ENCODE measurements around the gene SRD5A2. TPM values are rescaled to one million over a fixed set of nuclear protein-coding genes. Genes with fewer than 3 reads are reported as not detected.

The SRD5A2 gene, protein sequence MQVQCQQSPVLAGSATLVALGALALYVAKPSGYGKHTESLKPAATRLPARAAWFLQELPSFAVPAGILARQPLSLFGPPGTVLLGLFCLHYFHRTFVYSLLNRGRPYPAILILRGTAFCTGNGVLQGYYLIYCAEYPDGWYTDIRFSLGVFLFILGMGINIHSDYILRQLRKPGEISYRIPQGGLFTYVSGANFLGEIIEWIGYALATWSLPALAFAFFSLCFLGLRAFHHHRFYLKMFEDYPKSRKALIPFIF
- under 1 TPM in 2 of 3 donors, not detected in 1; 0.32 to 0.33 TPM for total RNA-seq

DNA sequence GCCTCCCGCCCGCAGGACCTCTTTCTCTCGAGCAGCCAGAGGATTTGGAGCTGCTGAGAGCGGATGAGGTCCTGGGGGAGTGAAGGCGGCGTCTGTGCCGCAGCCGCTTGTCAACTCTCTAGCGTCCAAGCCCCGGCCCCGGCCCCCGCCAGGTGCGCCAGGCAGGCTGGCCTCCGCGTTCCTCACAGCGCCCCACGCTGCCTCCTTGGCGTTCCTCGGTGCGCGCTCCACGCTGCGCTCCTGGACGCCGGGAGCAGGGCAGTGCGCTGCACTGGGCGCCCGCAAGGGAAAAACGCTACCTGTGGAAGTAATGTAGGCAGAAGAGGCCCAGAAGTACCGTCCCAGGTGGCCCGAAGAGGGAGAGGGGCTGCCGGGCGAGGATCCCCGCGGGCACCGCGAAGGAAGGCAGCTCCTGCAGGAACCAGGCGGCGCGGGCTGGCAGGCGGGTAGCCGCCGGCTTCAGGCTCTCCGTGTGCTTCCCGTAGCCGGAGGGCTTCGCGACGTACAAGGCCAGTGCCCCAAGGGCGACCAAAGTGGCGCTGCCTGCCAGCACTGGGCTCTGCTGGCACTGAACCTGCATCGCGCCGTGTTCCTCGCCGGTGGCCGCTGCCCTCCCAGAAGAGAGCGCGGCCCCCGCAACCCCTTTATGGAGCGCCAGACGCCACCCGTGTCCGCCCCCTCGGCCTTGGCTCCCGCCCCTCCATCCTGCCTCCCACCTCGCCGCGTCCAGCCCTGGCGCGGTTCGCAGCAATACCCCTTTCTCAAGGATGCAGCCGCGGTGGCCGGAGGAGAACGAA is at the start of gene SRD5A2:
SRD5A2 (minus strand) TSS at position 618 of the 797 bp plus-strand sequence; CDS start at position 580, 38 bp downstream.
- DNase-seq (ENCODE audit: low spot score in 2 of 2): no peak

DNA sequence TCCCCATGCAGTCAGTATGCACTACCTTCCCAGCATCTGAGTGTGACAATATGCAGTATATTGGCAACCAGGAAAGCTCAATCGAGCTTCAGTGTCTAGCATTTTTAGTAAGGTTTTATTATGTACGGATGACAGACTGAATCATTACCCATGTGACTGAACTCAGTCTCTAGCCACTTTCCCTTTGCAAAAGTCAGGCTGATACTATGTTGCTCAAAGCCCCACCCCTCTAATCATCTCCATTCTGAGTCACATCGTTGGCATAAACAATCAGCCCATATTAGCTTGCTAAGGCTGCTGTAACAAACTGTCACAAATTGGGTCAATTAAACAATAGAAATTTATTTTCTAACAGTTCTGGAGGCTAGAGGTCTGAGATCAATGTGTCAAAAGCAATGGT is 25.8 kb upstream of the SRD5A2 start:
- no peaks in the 10 kb centered on the region for H3K4me1 ChIP-seq
- no peak overlapping the region for H3K27ac ChIP-seq
- TF ChIP-seq, protein P1, sequence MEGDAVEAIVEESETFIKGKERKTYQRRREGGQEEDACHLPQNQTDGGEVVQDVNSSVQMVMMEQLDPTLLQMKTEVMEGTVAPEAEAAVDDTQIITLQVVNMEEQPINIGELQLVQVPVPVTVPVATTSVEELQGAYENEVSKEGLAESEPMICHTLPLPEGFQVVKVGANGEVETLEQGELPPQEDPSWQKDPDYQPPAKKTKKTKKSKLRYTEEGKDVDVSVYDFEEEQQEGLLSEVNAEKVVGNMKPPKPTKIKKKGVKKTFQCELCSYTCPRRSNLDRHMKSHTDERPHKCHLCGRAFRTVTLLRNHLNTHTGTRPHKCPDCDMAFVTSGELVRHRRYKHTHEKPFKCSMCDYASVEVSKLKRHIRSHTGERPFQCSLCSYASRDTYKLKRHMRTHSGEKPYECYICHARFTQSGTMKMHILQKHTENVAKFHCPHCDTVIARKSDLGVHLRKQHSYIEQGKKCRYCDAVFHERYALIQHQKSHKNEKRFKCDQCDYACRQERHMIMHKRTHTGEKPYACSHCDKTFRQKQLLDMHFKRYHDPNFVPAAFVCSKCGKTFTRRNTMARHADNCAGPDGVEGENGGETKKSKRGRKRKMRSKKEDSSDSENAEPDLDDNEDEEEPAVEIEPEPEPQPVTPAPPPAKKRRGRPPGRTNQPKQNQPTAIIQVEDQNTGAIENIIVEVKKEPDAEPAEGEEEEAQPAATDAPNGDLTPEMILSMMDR (IDR thresholded peaks at IDR 0.05): no peak
- TF ChIP-seq POLR2AphosphoS5 (IDR thresholded peaks at IDR 0.05) (no peak), POLR2A (IDR thresholded peaks at IDR 0.05) (no peak)
- DNase-seq (ENCODE audit: low spot score in 2 of 2): no peak
- intact Hi-C loops (cut with DNase I; ENCODE audit: low total_unique reads): no loop called here
- peaks cover 0 to 52% of the 10 kb centered on the region in 2 donors for H3K9me3 ChIP-seq
- no peaks in the 10 kb centered on the region for H3K27me3 ChIP-seq
- no peak overlapping the region for H3K4me3 ChIP-seq
- no peaks in the 10 kb centered on the region for H3K36me3 ChIP-seq

More for the DNA sequence above, at the start of gene SRD5A2:
- H3K9me3 ChIP-seq: no peaks in the 10 kb centered on the region
- peaks cover 0 to 36% of the 10 kb centered on the region in 2 donors for H3K27me3 ChIP-seq
- no peak within 1 kb of the TSS for H3K27ac ChIP-seq
- H3K4me1 ChIP-seq: no peaks in the 10 kb centered on the region
- peak within 1 kb of the TSS in 2 of 3 donors; percentile 37 to 55 for H3K4me3 ChIP-seq
- intact Hi-C loops (cut with DNase I; ENCODE audit: low total_unique reads): no loop called here
- no peaks in the 10 kb centered on the region for H3K36me3 ChIP-seq
- TF ChIP-seq, protein P1 (IDR thresholded peaks at IDR 0.05): no peak
- no peak for TF ChIP-seq POLR2A (IDR thresholded peaks at IDR 0.05)
- no peak for TF ChIP-seq POLR2AphosphoS5 (IDR thresholded peaks at IDR 0.05)

DNA sequence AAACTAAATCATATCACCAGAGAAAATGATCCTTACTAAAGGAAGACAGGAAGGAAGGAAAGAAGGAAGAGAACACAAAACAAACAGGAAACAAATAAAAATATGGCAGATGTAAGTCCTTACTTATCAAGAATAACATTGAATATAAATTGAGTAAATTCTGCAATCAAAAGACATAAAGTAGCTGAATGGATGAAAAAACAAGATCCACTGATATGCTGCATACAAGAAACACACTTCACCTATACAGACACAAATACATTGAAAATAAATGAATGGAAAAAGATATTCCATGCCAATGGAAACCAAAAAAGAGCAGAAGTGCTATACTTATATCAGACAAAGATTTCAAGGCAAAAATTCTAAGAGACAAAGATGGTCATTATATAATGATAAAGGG is 18.0 kb upstream of the SRD5A2 start:
- TF ChIP-seq POLR2AphosphoS5 (IDR thresholded peaks at IDR 0.05) (no peak), POLR2A (IDR thresholded peaks at IDR 0.05) (no peak)
- TF ChIP-seq, protein P1 (IDR thresholded peaks at IDR 0.05): no peak
- Histone ChIP-seq H3K9me3 (peaks cover 2 to 63% of the 10 kb centered on the region in 2 donors), H3K4me1 (no peaks in the 10 kb centered on the region), H3K27me3 (no peaks in the 10 kb centered on the region), H3K36me3 (no peaks in the 10 kb centered on the region), H3K4me3 (no peak overlapping the region), H3K27ac (no peak overlapping the region)
- DNase-seq (ENCODE audit: low spot score in 2 of 2): no peak
- intact Hi-C loops (cut with DNase I; ENCODE audit: low total_unique reads): no loop called here

DNA sequence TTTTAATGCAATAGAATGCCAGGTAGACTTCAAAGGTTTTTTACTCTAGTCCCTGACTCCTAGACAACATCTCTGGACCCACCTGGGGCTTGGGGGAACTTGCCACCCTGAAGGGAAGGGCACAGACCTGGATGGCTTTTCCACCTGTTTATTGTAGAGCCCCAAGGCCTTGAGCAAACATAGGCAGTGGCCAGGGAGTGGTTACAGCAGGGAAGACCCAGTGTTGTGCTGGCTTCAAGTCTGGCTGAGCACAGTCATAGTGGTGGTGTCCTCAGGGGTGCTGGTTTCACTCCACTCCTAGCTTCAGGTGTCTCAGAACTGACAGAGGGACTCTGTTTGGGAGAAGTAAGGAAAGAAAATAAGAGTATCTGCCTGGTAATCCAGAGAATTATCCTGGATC is 5.5 kb upstream of the SRD5A2 start:
- H3K4me1 ChIP-seq: no peaks in the 10 kb centered on the region
- no peak overlapping the region for H3K27ac ChIP-seq
- no peak for DNase-seq (ENCODE audit: low spot score in 2 of 2)
- no peak for TF ChIP-seq POLR2A (IDR thresholded peaks at IDR 0.05)
- TF ChIP-seq POLR2AphosphoS5 (IDR thresholded peaks at IDR 0.05): no peak
- TF ChIP-seq, protein P1 (IDR thresholded peaks at IDR 0.05): no peak
- H3K27me3 ChIP-seq: peaks cover 0 to 16% of the 10 kb centered on the region in 2 donors
- intact Hi-C loops (cut with DNase I; ENCODE audit: low total_unique reads): no loop called here
- no peaks in the 10 kb centered on the region for H3K36me3 ChIP-seq
- H3K9me3 ChIP-seq: peaks cover 8% of the 10 kb centered on the region in 2 donors
- H3K4me3 ChIP-seq: no peak overlapping the region

Data from breast epithelium (tissue), 4 donors.